ENCODE measurements around the gene ALOX12. TPM values are rescaled to one million over a fixed set of nuclear protein-coding genes. Genes with fewer than 3 reads are reported as not detected.

The ALOX12 gene
- total RNA-seq, 2 donors from 2014 or later, result 1.2 to 32.0 TPM

GRCh38 chr17:7010523-7010922, 14.7 kb downstream of the ALOX12 start:
- Mint-ChIP-seq H3K4me3 (peak overlapping the region; percentile 64), H3K27ac (peak overlapping the region; percentile 100), H3K4me1 (peaks cover 53% of the 10 kb centered on the region), H3K27me3 (no peaks in the 10 kb centered on the region), H3K36me3 (ENCODE audit: low read depth) (peaks cover 2% of the 10 kb centered on the region)
- DNase-seq (no peak), ATAC-seq (no peak)
- H3K9me3 ChIP-seq (ENCODE audit: control insufficient read depth, low read length, poor library complexity, severe bottlenecking), result no peaks in the 10 kb centered on the region

GRCh38 chr17:7011415-7011814, 15.6 kb downstream of the ALOX12 start:
- DNase-seq (no peak), ATAC-seq (no peak)
- H3K4me1 Mint-ChIP-seq, result peaks cover 60% of the 10 kb centered on the region
- no peaks in the 10 kb centered on the region for H3K27me3 Mint-ChIP-seq
- no peaks in the 10 kb centered on the region for H3K9me3 ChIP-seq (ENCODE audit: control insufficient read depth, low read length, poor library complexity, severe bottlenecking)
- peaks cover 2% of the 10 kb centered on the region for H3K36me3 Mint-ChIP-seq (ENCODE audit: low read depth)
- peak overlapping the region; percentile 96 for H3K4me3 Mint-ChIP-seq
- peak overlapping the region; percentile 100 for H3K27ac Mint-ChIP-seq

- no peaks in the 10 kb centered on the region for H3K9me3 ChIP-seq (ENCODE audit: control insufficient read depth, low read length, poor library complexity, severe bottlenecking)
- DNase-seq, result no peak
- Mint-ChIP-seq H3K36me3 (ENCODE audit: low read depth) (peaks cover 2% of the 10 kb centered on the region), H3K4me3 (peak overlapping the region; percentile 96), H3K4me1 (peaks cover 60% of the 10 kb centered on the region), H3K27me3 (no peaks in the 10 kb centered on the region), H3K27ac (peak overlapping the region; percentile 100)
- ATAC-seq, result no peak
These were observed 16.0 kb downstream of the ALOX12 start for GRCh38 chr17:7011942-7012254.

GRCh38 chr17:7014261-7014994, 18.6 kb downstream of the ALOX12 start:
- Mint-ChIP-seq H3K36me3 (ENCODE audit: low read depth) (peaks cover 2% of the 10 kb centered on the region), H3K4me3 (peak overlapping the region; percentile 96), H3K27me3 (no peaks in the 10 kb centered on the region), H3K27ac (peak overlapping the region; percentile 100), H3K4me1 (peaks cover 71% of the 10 kb centered on the region)
- ATAC-seq, result peak; percentile 84
- H3K9me3 ChIP-seq (ENCODE audit: control insufficient read depth, low read length, poor library complexity, severe bottlenecking), result no peaks in the 10 kb centered on the region
- peak; percentile 96 to 99 (median 98) for DNase-seq

GRCh38 chr17:7014995-7015958, 19.4 kb downstream of the ALOX12 start:
- Mint-ChIP-seq H3K27me3 (no peaks in the 10 kb centered on the region), H3K4me3 (peak overlapping the region; percentile 90), H3K4me1 (peaks cover 66% of the 10 kb centered on the region), H3K36me3 (ENCODE audit: low read depth) (peaks cover 2% of the 10 kb centered on the region), H3K27ac (peak overlapping the region; percentile 100)
- peak; percentile 66 for ATAC-seq
- no peaks in the 10 kb centered on the region for H3K9me3 ChIP-seq (ENCODE audit: control insufficient read depth, low read length, poor library complexity, severe bottlenecking)
- peak; percentile 72 to 86 (median 74) for DNase-seq

DNA sequence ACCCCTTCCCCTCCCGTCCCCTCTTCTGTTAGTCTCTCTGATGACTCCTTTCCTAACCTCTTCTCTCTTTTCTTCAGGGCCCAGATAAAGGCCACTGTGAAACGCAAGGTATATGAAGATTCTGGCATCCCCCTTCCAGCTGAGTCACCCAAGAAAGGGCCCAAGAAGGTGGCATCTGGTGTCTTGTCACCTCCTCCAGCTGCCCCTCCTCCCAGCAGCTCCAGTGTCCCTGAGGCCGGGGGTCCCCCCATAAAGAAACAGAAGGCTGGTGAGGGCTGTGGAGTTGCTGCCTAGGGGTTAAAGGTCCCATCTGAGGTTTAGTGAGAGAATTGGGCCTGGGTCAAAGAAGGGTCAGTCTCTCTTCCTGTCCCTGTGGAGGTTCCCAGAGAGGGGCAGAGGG, 20.6 kb downstream of the ALOX12 start:
- Mint-ChIP-seq H3K27me3 (no peaks in the 10 kb centered on the region), H3K4me3 (peak overlapping the region; percentile 90), H3K27ac (peak overlapping the region; percentile 100), H3K36me3 (ENCODE audit: low read depth) (peaks cover 2% of the 10 kb centered on the region), H3K4me1 (peaks cover 64% of the 10 kb centered on the region)
- no peaks in the 10 kb centered on the region for H3K9me3 ChIP-seq (ENCODE audit: control insufficient read depth, low read length, poor library complexity, severe bottlenecking)
- no peak for ATAC-seq
- no peak for DNase-seq

DNA sequence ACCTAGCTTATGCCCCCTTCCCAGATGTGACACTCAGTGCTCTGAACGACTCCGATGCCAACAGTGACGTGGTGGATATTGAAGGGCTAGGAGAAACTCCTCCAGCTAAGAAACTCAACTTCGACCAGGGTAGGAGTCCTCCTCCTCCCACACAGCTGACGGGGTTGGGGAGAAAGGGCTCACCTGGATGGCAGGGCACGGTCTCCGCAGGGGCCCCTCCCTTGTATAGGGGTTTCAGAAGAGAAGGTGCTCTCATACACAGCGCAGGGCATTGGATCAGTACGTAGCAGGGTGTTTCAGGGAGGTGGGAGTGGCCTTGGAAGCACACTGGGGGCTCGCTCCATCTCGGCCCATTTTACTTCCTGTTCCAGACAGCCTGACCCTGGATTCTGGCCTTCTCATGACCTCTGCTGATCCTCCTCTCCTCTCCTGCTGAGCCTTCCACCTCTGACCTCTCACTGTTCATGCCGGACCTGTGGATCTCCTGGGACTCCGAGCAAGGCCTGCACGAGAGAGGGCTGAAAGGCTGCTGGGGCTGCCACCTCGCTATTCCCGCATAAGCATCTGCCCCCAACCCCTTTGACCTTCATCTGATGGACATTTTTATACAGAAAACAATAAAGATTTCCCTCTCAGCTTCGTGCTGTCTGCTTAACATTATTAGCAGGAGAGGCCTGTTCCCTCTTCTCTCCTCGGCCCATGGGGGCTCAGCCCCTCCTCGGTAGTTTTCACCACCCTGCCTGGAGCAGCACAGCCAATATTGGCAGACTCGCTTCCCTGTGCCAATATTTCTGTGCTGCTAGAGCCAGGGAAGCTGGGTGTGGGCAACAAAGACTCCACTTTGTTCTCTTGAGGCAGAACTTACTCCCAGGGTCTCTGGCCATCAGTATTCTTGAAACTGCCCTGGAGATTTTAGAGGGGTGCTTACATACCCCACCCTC, 21.3 kb downstream of the ALOX12 start:
- Mint-ChIP-seq H3K4me1 (peaks cover 63% of the 10 kb centered on the region), H3K27ac (peak overlapping the region; percentile 100), H3K27me3 (no peaks in the 10 kb centered on the region), H3K36me3 (ENCODE audit: low read depth) (peaks cover 2% of the 10 kb centered on the region), H3K4me3 (peak overlapping the region; percentile 68)
- DNase-seq, result no peak
- ATAC-seq, result no peak
- H3K9me3 ChIP-seq (ENCODE audit: control insufficient read depth, low read length, poor library complexity, severe bottlenecking), result no peaks in the 10 kb centered on the region

DNA sequence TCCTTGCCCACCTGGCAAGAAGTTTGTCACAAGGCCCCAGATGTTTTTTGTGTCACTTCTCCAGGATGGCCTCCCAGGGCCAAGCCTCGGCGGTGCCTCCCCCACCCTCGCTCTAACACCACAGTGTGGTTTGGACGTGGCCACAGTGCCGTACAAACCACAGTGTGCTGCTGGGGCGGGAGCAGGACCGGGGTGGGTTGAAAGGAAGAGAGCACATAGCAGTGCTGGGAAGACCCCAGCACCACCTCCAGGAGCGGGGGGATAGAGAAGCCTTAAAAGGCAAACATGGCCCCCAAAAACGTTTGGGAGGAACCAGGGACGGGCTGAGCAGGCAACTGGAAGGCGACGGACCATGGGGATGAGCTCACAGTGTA, 22.0 kb downstream of the ALOX12 start:
- H3K27ac Mint-ChIP-seq, result peak overlapping the region; percentile 100
- peaks cover 66% of the 10 kb centered on the region for H3K4me1 Mint-ChIP-seq
- ATAC-seq (no peak), DNase-seq (no peak)
- peaks cover 2% of the 10 kb centered on the region for H3K36me3 Mint-ChIP-seq (ENCODE audit: low read depth)
- peak overlapping the region; percentile 68 for H3K4me3 Mint-ChIP-seq
- H3K9me3 ChIP-seq (ENCODE audit: control insufficient read depth, low read length, poor library complexity, severe bottlenecking), result no peaks in the 10 kb centered on the region
- H3K27me3 Mint-ChIP-seq, result no peaks in the 10 kb centered on the region

GRCh38 chr17:7018331-7018964, 22.6 kb downstream of the ALOX12 start:
- peaks cover 67% of the 10 kb centered on the region for H3K4me1 Mint-ChIP-seq
- no peaks in the 10 kb centered on the region for H3K27me3 Mint-ChIP-seq
- no peaks in the 10 kb centered on the region for H3K9me3 ChIP-seq (ENCODE audit: control insufficient read depth, low read length, poor library complexity, severe bottlenecking)
- peaks cover 2% of the 10 kb centered on the region for H3K36me3 Mint-ChIP-seq (ENCODE audit: low read depth)
- DNase-seq, result no peak
- peak overlapping the region; percentile 100 for H3K27ac Mint-ChIP-seq
- H3K4me3 Mint-ChIP-seq, result no peak overlapping the region
- ATAC-seq, result no peak

DNA sequence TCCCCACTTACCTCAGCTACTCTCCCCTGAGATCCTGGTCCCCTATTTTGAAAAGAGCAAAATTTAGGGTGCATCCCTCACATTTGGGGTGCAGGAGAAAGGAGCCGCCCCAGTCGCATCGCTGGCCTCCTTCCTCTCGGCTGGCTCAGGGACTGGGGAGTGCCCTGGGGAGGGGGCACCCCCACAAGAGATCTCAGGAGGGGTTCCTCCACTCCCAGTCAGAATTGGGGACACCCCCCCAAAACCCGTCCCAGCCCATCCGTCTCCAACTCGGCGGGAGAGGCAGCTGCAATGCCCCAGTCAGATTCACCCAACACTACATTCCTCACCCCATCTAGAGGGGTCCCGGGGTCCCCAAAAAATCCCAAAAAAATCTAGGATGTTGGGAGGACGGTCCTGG, 23.5 kb downstream of the ALOX12 start:
- Mint-ChIP-seq H3K27ac (peak overlapping the region; percentile 100), H3K36me3 (ENCODE audit: low read depth) (peaks cover under 1% of the 10 kb centered on the region), H3K27me3 (no peaks in the 10 kb centered on the region), H3K4me3 (no peak overlapping the region), H3K4me1 (peaks cover 60% of the 10 kb centered on the region)
- no peak for ATAC-seq
- no peaks in the 10 kb centered on the region for H3K9me3 ChIP-seq (ENCODE audit: control insufficient read depth, low read length, poor library complexity, severe bottlenecking)
- no peak for DNase-seq

- no peak for ATAC-seq
- H3K36me3 Mint-ChIP-seq (ENCODE audit: low read depth), result no peaks in the 10 kb centered on the region
- H3K27ac Mint-ChIP-seq, result peak overlapping the region; percentile 100
- H3K4me1 Mint-ChIP-seq, result peaks cover 60% of the 10 kb centered on the region
- no peaks in the 10 kb centered on the region for H3K9me3 ChIP-seq (ENCODE audit: control insufficient read depth, low read length, poor library complexity, severe bottlenecking)
- no peak overlapping the region for H3K4me3 Mint-ChIP-seq
- DNase-seq, result no peak
- no peaks in the 10 kb centered on the region for H3K27me3 Mint-ChIP-seq
These were observed 24.1 kb downstream of the ALOX12 start for GRCh38 chr17:7019839-7020519.
